SU-DHL-6 (cell line): ENCODE data around the gene NEMF.

Source experiments
- H2AFZ ChIP-seq: fragments of 200-600 bp; sonication (generic); 2 replicates; pipeline ENCODE4 v1.6.1; 2014; ENCODE audit warnings: low read depth, mild to moderate bottlenecking, moderate library complexity, mixed read lengths, antibody characterized with exemption, low read length; ENCODE audit not compliant: severe bottlenecking
- H3F3A ChIP-seq: fragments of 200-600 bp; shearing (Covaris generic); 2 replicates; pipeline ENCODE4 v1.6.0; 2016; ENCODE audit warnings: antibody characterized with exemption, mild to moderate bottlenecking; ENCODE audit not compliant: insufficient read depth
- H3K27ac ChIP-seq: fragments of 200-600 bp; sonication (generic); 2 replicates; pipeline ENCODE4 v1.5.1; 2016; ENCODE audit warnings: low read depth, mild to moderate bottlenecking, low read length, moderate library complexity, mixed read lengths
- H3K27me3 ChIP-seq: fragments of 200-600 bp; sonication (generic), shearing (Covaris generic); 2 replicates; pipeline ENCODE4 v1.6.0; 2014; ENCODE audit warnings: mild to moderate bottlenecking, low read length
- H3K36me3 ChIP-seq: fragments of 200-600 bp; sonication (generic); 2 replicates; pipeline ENCODE4 v1.6.1; 2014; ENCODE audit warnings: mild to moderate bottlenecking, low read length, mixed read lengths
- H3K4me2 ChIP-seq: fragments of 300-600, 200-600 bp; shearing (Covaris generic), sonication (generic); 2 replicates; pipeline ENCODE4 v1.6.0; 2014; ENCODE audit warnings: low read length, low read depth, mild to moderate bottlenecking; ENCODE audit not compliant: poor library complexity, severe bottlenecking
- H3K4me3 ChIP-seq: fragments of 200-600 bp; sonication (generic); 2 replicates; pipeline ENCODE4 v1.5.1; 2014; ENCODE audit warnings: antibody characterized with exemption, low read length, mild to moderate bottlenecking, mixed read lengths; ENCODE audit not compliant: insufficient read depth, poor library complexity, severe bottlenecking
- H3K79me2 ChIP-seq: fragments of 200-600 bp; sonication (generic); 2 replicates; pipeline ENCODE4 v1.6.1; 2014; ENCODE audit warnings: mild to moderate bottlenecking, low read length, moderate library complexity; ENCODE audit not compliant: insufficient read depth
- H3K9ac ChIP-seq: fragments of 200-600 bp; sonication (generic); 2 replicates; pipeline ENCODE4 v1.7.0; 2014; ENCODE audit warnings: mild to moderate bottlenecking, low read length
- H3K9me2 ChIP-seq: fragments of 200-600 bp; sonication (generic); replicated peaks from 2 replicates; pipeline ENCODE4 v1.6.1; 2014; ENCODE audit warnings: low read length; ENCODE audit not compliant: insufficient read depth
- H3K9me3 ChIP-seq: fragments of 200-600 bp; sonication (generic); 2 replicates; pipeline ENCODE4 v1.6.1; 2014; ENCODE audit warnings: low read length, mixed read lengths; ENCODE audit not compliant: insufficient read depth
- H4K20me1 ChIP-seq: fragments of 200-600 bp; sonication (generic); 2 replicates; pipeline ENCODE4 v1.6.1; 2014; ENCODE audit warnings: low read depth, mild to moderate bottlenecking, antibody characterized with exemption, low read length, moderate library complexity, mixed read lengths
- EZH2phosphoT487 ChIP-seq: fragments of 200-600 bp; sonication (generic), shearing (Covaris generic); conservative IDR thresholded peaks from 2 replicates; pipeline ENCODE4 v1.6.1; 2018; ENCODE audit warnings: mild to moderate bottlenecking, antibody characterized with exemption, low read length, moderate library complexity, mixed read lengths
- TF ChIP-seq, protein P1 (sequence below): fragments of 200-600 bp; sonication (generic); IDR thresholded peaks from one replicate; pipeline ENCODE4 v1.5.1; 2017; ENCODE audit warnings: antibody characterized with exemption, mild to moderate bottlenecking, low read length, moderate library complexity; ENCODE audit not compliant: insufficient read depth, poor library complexity, severe bottlenecking

NEMF gene

DNA sequence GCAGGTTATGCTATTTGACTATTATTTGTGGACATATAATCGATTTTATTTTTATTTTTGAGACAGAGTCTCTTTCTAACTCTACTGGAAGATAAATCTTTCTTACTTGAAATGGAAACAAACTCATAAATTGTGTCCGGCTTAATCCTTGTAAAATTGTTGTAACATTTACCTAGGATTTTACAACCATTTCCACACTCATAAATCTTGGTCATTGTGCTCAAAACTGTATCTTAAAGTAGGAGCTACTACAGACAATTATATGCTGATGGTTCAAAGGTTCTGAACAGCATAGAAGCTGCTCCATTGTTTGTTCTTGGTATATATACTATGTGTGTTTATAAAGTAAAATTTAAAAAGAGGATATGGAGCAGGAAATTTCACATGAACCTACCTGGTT lies 35.7 kb upstream of the NEMF start:
- Histone ChIP-seq H3F3A (peaks cover 35% of the 10 kb centered on the region), H4K20me1 (no peaks in the 10 kb centered on the region), H3K4me3 (no peak overlapping the region), H3K79me2 (peaks cover 4% of the 10 kb centered on the region), H3K9ac (no peak overlapping the region), H3K4me2 (no peak overlapping the region), H3K9me3 (no peaks in the 10 kb centered on the region), H3K27me3 (no peaks in the 10 kb centered on the region), H3K36me3 (no peaks in the 10 kb centered on the region), H3K27ac (no peak overlapping the region), H3K9me2 (no peaks in the 10 kb centered on the region), H2AFZ (no peak overlapping the region)
- no peak for TF ChIP-seq EZH2phosphoT487
- TF ChIP-seq, protein P1, sequence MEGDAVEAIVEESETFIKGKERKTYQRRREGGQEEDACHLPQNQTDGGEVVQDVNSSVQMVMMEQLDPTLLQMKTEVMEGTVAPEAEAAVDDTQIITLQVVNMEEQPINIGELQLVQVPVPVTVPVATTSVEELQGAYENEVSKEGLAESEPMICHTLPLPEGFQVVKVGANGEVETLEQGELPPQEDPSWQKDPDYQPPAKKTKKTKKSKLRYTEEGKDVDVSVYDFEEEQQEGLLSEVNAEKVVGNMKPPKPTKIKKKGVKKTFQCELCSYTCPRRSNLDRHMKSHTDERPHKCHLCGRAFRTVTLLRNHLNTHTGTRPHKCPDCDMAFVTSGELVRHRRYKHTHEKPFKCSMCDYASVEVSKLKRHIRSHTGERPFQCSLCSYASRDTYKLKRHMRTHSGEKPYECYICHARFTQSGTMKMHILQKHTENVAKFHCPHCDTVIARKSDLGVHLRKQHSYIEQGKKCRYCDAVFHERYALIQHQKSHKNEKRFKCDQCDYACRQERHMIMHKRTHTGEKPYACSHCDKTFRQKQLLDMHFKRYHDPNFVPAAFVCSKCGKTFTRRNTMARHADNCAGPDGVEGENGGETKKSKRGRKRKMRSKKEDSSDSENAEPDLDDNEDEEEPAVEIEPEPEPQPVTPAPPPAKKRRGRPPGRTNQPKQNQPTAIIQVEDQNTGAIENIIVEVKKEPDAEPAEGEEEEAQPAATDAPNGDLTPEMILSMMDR: no peak

DNA sequence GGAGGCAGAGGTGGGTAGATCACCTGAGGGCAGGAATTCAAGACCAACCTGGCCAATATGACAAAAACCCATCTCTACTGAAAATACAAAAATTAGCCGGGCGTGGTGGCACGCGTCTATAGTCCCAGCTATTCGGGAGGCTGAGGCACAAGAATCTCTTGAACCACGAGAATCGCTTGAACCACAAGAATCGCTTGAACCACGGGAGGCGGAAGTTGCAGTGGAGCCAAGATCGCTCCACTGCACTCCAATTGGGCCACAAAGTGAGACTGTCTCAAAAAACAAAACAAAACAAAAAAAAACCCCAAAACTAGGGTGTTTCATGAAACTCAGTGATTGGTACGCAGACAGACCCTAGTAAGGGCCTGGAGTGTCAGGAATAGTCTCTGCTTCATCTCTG lies 33.9 kb upstream of the NEMF start:
- no peaks in the 10 kb centered on the region for H3K36me3 ChIP-seq
- no peaks in the 10 kb centered on the region for H3K9me3 ChIP-seq
- TF ChIP-seq EZH2phosphoT487: no peak
- TF ChIP-seq, protein P1: no peak
- no peaks in the 10 kb centered on the region for H3K27me3 ChIP-seq
- H3K9me2 ChIP-seq: no peaks in the 10 kb centered on the region
- peak overlapping the region; percentile 27 for H3K4me2 ChIP-seq
- no peak overlapping the region for H3K4me3 ChIP-seq
- peak overlapping the region; percentile 61 for H2AFZ ChIP-seq
- no peaks in the 10 kb centered on the region for H3K79me2 ChIP-seq
- peaks cover 27% of the 10 kb centered on the region for H3F3A ChIP-seq
- no peaks in the 10 kb centered on the region for H4K20me1 ChIP-seq
- no peak overlapping the region for H3K27ac ChIP-seq
- H3K9ac ChIP-seq: no peak overlapping the region

DNA sequence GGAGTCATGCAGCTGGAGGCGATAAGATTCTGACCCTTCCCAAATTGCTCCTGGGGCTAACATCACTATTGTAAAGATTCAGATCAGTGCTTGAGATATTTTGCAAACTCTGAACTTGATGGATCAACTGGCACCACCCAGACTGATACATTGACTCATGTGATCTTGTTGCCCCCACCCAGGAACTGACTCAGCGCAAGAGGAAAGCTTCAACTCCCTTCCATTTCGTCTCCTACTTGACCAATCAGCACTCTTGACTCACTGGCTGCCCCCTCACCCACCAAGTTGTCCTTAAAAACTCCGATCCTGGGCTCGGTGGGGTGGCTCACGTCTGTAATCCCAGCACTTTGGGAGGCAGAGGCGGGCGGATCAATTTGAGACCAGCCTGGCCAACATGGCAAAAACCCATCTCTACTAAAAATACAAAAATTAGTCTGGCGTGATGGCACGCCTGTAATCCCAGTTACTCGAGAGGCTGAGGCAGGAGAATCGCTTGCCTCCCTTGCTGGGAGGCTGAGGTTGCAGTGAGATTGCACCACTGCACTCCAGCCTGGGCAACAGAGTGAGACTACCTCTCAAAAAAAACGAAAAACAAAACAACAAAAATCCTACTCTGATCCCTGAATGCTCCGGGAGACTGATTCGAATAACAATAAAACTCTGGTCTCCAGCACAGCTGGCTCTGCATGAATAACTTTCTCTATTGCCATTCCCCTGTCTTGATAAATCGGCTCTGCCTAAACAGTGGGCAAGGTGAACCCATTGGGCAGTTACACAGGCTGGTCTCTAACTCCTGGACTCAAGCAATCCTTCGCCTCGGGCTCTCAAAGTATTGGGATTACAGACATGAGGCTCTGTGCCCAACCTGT lies 30.5 kb upstream of the NEMF start:
- no peak overlapping the region for H3K4me2 ChIP-seq
- TF ChIP-seq EZH2phosphoT487: no peak
- TF ChIP-seq, protein P1: no peak
- no peaks in the 10 kb centered on the region for H3K9me3 ChIP-seq
- no peak overlapping the region for H3K9ac ChIP-seq
- no peaks in the 10 kb centered on the region for H3K79me2 ChIP-seq
- H3K27me3 ChIP-seq: no peaks in the 10 kb centered on the region
- no peak overlapping the region for H2AFZ ChIP-seq
- no peaks in the 10 kb centered on the region for H3K9me2 ChIP-seq
- peaks cover 14% of the 10 kb centered on the region for H3F3A ChIP-seq
- no peaks in the 10 kb centered on the region for H4K20me1 ChIP-seq
- H3K27ac ChIP-seq: no peak overlapping the region
- H3K4me3 ChIP-seq: no peak overlapping the region
- H3K36me3 ChIP-seq: no peaks in the 10 kb centered on the region
